ENCODE results near the gene ZNF165.

GRCh38 chr6:28135393-28135792 lies 55.0 kb downstream of the ZNF165 start:
- no peak for TF ChIP-seq SUZ12 (IDR thresholded peaks at IDR 0.05; ENCODE audit: extremely low read depth, insufficient read depth, insufficient read length)
- TF ChIP-seq YY1 (IDR thresholded peaks at IDR 0.05; ENCODE audit: insufficient read depth, insufficient read length), result no peak
